ENCODE measurements around the gene ADARB1.

DNA sequence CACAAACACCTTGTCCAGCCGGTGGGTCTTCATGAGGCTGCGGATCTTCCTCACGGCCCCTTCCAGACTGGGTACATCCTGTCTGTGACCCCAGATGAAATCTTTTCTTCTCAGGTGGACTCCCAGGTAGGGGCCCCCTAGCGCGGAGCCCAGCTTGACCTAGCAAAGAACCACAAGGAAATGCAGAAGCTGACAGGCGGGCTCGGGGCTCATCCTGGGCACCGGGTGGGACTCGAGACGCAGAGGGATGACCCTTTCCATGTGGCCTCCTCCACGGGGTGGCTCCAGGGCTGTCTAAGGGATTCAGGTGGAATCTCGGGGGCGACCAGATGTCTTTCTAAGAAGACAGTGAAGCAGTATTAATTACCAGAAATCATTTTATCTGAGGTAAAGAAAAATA, 195.5 kb downstream of the ADARB1 start:
- no peak for TF ChIP-seq CTCF (tag by site-specific recombination; IDR thresholded peaks at IDR 0.05)
- no peak for TF ChIP-seq ZNF558 (tag by site-specific recombination; IDR thresholded peaks at IDR 0.05)
- TF ChIP-seq ZNF133 (tag by site-specific recombination; IDR thresholded peaks at IDR 0.05), result no peak
- TF ChIP-seq YY1 (tag by site-specific recombination; IDR thresholded peaks at IDR 0.05), result no peak
- TF ChIP-seq, protein P1, sequence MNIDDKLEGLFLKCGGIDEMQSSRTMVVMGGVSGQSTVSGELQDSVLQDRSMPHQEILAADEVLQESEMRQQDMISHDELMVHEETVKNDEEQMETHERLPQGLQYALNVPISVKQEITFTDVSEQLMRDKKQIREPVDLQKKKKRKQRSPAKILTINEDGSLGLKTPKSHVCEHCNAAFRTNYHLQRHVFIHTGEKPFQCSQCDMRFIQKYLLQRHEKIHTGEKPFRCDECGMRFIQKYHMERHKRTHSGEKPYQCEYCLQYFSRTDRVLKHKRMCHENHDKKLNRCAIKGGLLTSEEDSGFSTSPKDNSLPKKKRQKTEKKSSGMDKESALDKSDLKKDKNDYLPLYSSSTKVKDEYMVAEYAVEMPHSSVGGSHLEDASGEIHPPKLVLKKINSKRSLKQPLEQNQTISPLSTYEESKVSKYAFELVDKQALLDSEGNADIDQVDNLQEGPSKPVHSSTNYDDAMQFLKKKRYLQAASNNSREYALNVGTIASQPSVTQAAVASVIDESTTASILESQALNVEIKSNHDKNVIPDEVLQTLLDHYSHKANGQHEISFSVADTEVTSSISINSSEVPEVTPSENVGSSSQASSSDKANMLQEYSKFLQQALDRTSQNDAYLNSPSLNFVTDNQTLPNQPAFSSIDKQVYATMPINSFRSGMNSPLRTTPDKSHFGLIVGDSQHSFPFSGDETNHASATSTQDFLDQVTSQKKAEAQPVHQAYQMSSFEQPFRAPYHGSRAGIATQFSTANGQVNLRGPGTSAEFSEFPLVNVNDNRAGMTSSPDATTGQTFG (tag by site-specific recombination; IDR thresholded peaks at IDR 0.05; ENCODE audit: borderline replicate concordance), result no peak
- no peak for TF ChIP-seq ZNF24 (tag by site-specific recombination; IDR thresholded peaks at IDR 0.05)
- TF ChIP-seq, protein P2, sequence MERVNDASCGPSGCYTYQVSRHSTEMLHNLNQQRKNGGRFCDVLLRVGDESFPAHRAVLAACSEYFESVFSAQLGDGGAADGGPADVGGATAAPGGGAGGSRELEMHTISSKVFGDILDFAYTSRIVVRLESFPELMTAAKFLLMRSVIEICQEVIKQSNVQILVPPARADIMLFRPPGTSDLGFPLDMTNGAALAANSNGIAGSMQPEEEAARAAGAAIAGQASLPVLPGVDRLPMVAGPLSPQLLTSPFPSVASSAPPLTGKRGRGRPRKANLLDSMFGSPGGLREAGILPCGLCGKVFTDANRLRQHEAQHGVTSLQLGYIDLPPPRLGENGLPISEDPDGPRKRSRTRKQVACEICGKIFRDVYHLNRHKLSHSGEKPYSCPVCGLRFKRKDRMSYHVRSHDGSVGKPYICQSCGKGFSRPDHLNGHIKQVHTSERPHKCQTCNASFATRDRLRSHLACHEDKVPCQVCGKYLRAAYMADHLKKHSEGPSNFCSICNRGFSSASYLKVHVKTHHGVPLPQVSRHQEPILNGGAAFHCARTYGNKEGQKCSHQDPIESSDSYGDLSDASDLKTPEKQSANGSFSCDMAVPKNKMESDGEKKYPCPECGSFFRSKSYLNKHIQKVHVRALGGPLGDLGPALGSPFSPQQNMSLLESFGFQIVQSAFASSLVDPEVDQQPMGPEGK (tag by site-specific recombination; IDR thresholded peaks at IDR 0.05), result no peak
- no peak for TF ChIP-seq ZNF391 (tag by site-specific recombination; IDR thresholded peaks at IDR 0.05; ENCODE audit: borderline replicate concordance, low read depth)
- no peak for TF ChIP-seq ZNF776 (tag by site-specific recombination; IDR thresholded peaks at IDR 0.05; ENCODE audit: borderline replicate concordance)
- TF ChIP-seq ZBTB20 (tag by site-specific recombination; IDR thresholded peaks at IDR 0.05), result no peak
- TF ChIP-seq ZFP37 (tag by site-specific recombination; IDR thresholded peaks at IDR 0.05), result no peak
- no peak for TF ChIP-seq ZNF138 (tag by site-specific recombination; IDR thresholded peaks at IDR 0.05; ENCODE audit: borderline replicate concordance)
